Urothelium cell line (cell line): ENCODE results near the gene TNRC6C.

Experiments used
- DNase-seq: peaks from one replicate; pipeline ENCODE4 v3.0.0; 2011; ENCODE audit warnings: low spot score, mixed read lengths
- FAIRE-seq: peaks from 2 replicates; lab custom pipeline; 2011; peaks lifted over from hg19 to GRCh38; lab: Jason Lieb, UNC

Gene TNRC6C

GRCh38 chr17:78144736-78145641 is 186.5 kb downstream of the TNRC6C start:
- no peak for FAIRE-seq
- DNase-seq, result no peak

GRCh38 chr17:78146471-78146869 is 188.0 kb downstream of the TNRC6C start:
- FAIRE-seq (no peak), DNase-seq (no peak)

- no peak for FAIRE-seq
- no peak for DNase-seq
Measured at GRCh38 chr17:78146881-78147280, 188.4 kb downstream of the TNRC6C start.

GRCh38 chr17:78147315-78147998 is 189.0 kb downstream of the TNRC6C start:
- DNase-seq (no peak), FAIRE-seq (no peak)

GRCh38 chr17:78148286-78149016 is 189.9 kb downstream of the TNRC6C start:
- no peak for FAIRE-seq

GRCh38 chr17:78151514-78152008 is 193.1 kb downstream of the TNRC6C start:
- no peak for FAIRE-seq
- no peak for DNase-seq

More at GRCh38 chr17:78148286-78149016, 189.9 kb downstream of the TNRC6C start:
- no peak for DNase-seq

- DNase-seq, result no peak
Measured at GRCh38 chr17:78154903-78155811, 196.7 kb downstream of the TNRC6C start.

More at GRCh38 chr17:78154903-78155811, 196.7 kb downstream of the TNRC6C start:
- FAIRE-seq, result no peak
